Nephron (organoid): Measurements from ENCODE around the gene SRMS.

ENCODE experiments used
- H3K27ac Mint-ChIP-seq, 3 experiments: 2 replicates each; pipeline ENCODE4 v1.8.0; 2020; ENCODE audit warnings: mixed read lengths in 3 of 3, mild to moderate bottlenecking in 2 of 3, moderate library complexity in 1 of 3
- H3K27me3 Mint-ChIP-seq: 2 replicates; pipeline ENCODE4 v1.8.0; 2021; ENCODE audit warnings: low read depth, mild to moderate bottlenecking, moderate library complexity, mixed read lengths
- H3K36me3 Mint-ChIP-seq: 2 replicates; pipeline ENCODE4 v1.8.0; 2020; ENCODE audit warnings: low read depth, mixed read lengths
- H3K4me1 Mint-ChIP-seq: 2 replicates; pipeline ENCODE4 v1.8.0; 2020; ENCODE audit warnings: mixed read lengths
- H3K4me3 Mint-ChIP-seq, 3 experiments: 2 replicates each; pipeline ENCODE4 v1.8.0; 2020; ENCODE audit warnings: mild to moderate bottlenecking in 3 of 3, mixed read lengths in 3 of 3, moderate library complexity in 2 of 3
- H3K9me3 Mint-ChIP-seq: 2 replicates; pipeline ENCODE4 v1.8.0; 2020; ENCODE audit warnings: mixed read lengths
- CTCF ChIP-seq, 3 experiments: fragments of 200-600 bp; sonication (generic); IDR thresholded peaks; one replicate each; pipeline ENCODE4 v1.5.0; 2021; ENCODE audit warnings: antibody characterized with exemption in 3 of 3; ENCODE audit not compliant: unreplicated experiment in 3 of 3

SRMS gene

GRCh38 chr20:63494084-63494419 is 53.5 kb downstream of the SRMS start:
- Mint-ChIP-seq H3K4me3 (no peak overlapping the region), H3K27me3 (peaks cover 67% of the 10 kb centered on the region), H3K9me3 (no peaks in the 10 kb centered on the region), H3K4me1 (no peaks in the 10 kb centered on the region), H3K27ac (no peak overlapping the region), H3K36me3 (peaks cover 3% of the 10 kb centered on the region)
- TF ChIP-seq CTCF (IDR thresholded peaks at IDR 0.05; ENCODE audit: unreplicated experiment in 3 of 3) = no peak

- Mint-ChIP-seq H3K27me3 (peaks cover 71% of the 10 kb centered on the region), H3K4me1 (no peaks in the 10 kb centered on the region), H3K27ac (no peak overlapping the region), H3K9me3 (no peaks in the 10 kb centered on the region), H3K36me3 (peaks cover 3% of the 10 kb centered on the region), H3K4me3 (no peak overlapping the region)
- no peak for TF ChIP-seq CTCF (IDR thresholded peaks at IDR 0.05; ENCODE audit: unreplicated experiment in 3 of 3)
Measured at GRCh38 chr20:63493563-63494020, 54.0 kb downstream of the SRMS start.

- H3K27me3 Mint-ChIP-seq = peaks cover 67% of the 10 kb centered on the region
- peaks cover 3% of the 10 kb centered on the region for H3K36me3 Mint-ChIP-seq
- H3K4me1 Mint-ChIP-seq = no peaks in the 10 kb centered on the region
- TF ChIP-seq CTCF (IDR thresholded peaks at IDR 0.05; ENCODE audit: unreplicated experiment in 3 of 3) = no peak
- no peak overlapping the region for H3K27ac Mint-ChIP-seq
- no peaks in the 10 kb centered on the region for H3K9me3 Mint-ChIP-seq
- no peak overlapping the region for H3K4me3 Mint-ChIP-seq
Measured at GRCh38 chr20:63492982-63493381, 54.6 kb downstream of the SRMS start.

GRCh38 chr20:63492518-63492917 is 55.0 kb downstream of the SRMS start:
- TF ChIP-seq CTCF (IDR thresholded peaks at IDR 0.05; ENCODE audit: unreplicated experiment in 3 of 3) = no peak
- Mint-ChIP-seq H3K36me3 (peaks cover 3% of the 10 kb centered on the region), H3K4me1 (no peaks in the 10 kb centered on the region), H3K9me3 (no peaks in the 10 kb centered on the region), H3K27ac (no peak overlapping the region), H3K4me3 (no peak overlapping the region), H3K27me3 (peaks cover 63% of the 10 kb centered on the region)

GRCh38 chr20:63491635-63492230 is 55.8 kb downstream of the SRMS start:
- Mint-ChIP-seq H3K27me3 (peaks cover 60% of the 10 kb centered on the region), H3K9me3 (no peaks in the 10 kb centered on the region), H3K36me3 (peaks cover 3% of the 10 kb centered on the region), H3K4me1 (no peaks in the 10 kb centered on the region), H3K27ac (no peak overlapping the region), H3K4me3 (peak overlapping the region in 1 of 3 experiments; percentile 27)
- TF ChIP-seq CTCF (IDR thresholded peaks at IDR 0.05; ENCODE audit: unreplicated experiment in 3 of 3) = no peak

GRCh38 chr20:63491078-63491477 is 56.5 kb downstream of the SRMS start:
- Mint-ChIP-seq H3K27ac (no peak overlapping the region), H3K4me3 (no peak overlapping the region), H3K36me3 (peaks cover 3% of the 10 kb centered on the region), H3K27me3 (peaks cover 57% of the 10 kb centered on the region), H3K9me3 (peaks cover 2% of the 10 kb centered on the region), H3K4me1 (no peaks in the 10 kb centered on the region)
- no peak for TF ChIP-seq CTCF (IDR thresholded peaks at IDR 0.05; ENCODE audit: unreplicated experiment in 3 of 3)
